Liver (tissue), 10 donors: Measurements from ENCODE around the gene TGFBR1. TPM values are rescaled to one million over a fixed set of nuclear protein-coding genes. Genes with fewer than 3 reads are reported as not detected.

Experiments used
- DNase-seq: peaks from one replicate; pipeline ENCODE4 v3.0.0-alpha.2; 2017; ENCODE audit warnings: low spot score
- H3K27ac ChIP-seq, 2 donors: one replicate each; pipeline ENCODE4 v1.7.0; 2013; ENCODE audit warnings: inconsistent platforms in 2 of 2, low read length in 2 of 2, control low read depth in 1 of 2, low read depth in 1 of 2, mild to moderate bottlenecking in 1 of 2
- H3K27me3 ChIP-seq, 4 donors: one replicate each; pipeline versions ENCODE4 v1.6.1 to v1.7.0; 2013; ENCODE audit warnings: low read length in 3 of 4, inconsistent platforms in 1 of 4, mild to moderate bottlenecking in 1 of 4, moderate library complexity in 1 of 4; ENCODE audit not compliant: control insufficient read depth in 4 of 4, insufficient read depth in 4 of 4
- H3K36me3 ChIP-seq, 4 donors: one replicate each; pipeline versions ENCODE4 v1.6.1 to v1.7.0; 2013; ENCODE audit warnings: low read length in 3 of 4, mild to moderate bottlenecking in 3 of 4, low read depth in 1 of 4, moderate library complexity in 1 of 4; ENCODE audit not compliant: control insufficient read depth in 4 of 4, insufficient read depth in 3 of 4
- H3K4me1 ChIP-seq, 4 donors: one replicate each; pipeline versions ENCODE4 v1.6.1 to v1.7.0; 2013; ENCODE audit warnings: low read length in 3 of 4, mild to moderate bottlenecking in 3 of 4, moderate library complexity in 1 of 4; ENCODE audit not compliant: control insufficient read depth in 4 of 4, insufficient read depth in 4 of 4
- H3K4me3 ChIP-seq, 3 donors: one replicate each; pipeline versions ENCODE4 v1.6.1 to v1.7.0; 2013; ENCODE audit warnings: low read length in 3 of 3, control low read depth in 1 of 3, low read depth in 1 of 3, mild to moderate bottlenecking in 1 of 3
- H3K9ac ChIP-seq, 2 donors: one replicate each; pipeline ENCODE4 v1.7.0; 2013; ENCODE audit warnings: low read length in 2 of 2, mild to moderate bottlenecking in 2 of 2, moderate library complexity in 2 of 2, control low read depth in 1 of 2, low read depth in 1 of 2
- H3K9me3 ChIP-seq, 4 donors: one replicate each; pipeline versions ENCODE4 v1.6.1 to v1.7.0; 2013; ENCODE audit warnings: low read length in 3 of 4; ENCODE audit not compliant: control insufficient read depth in 4 of 4
- EGR1 ChIP-seq, 2 donors: IDR thresholded peaks; 2 replicates each; pipeline ENCODE4 v1.6.1; 2016 to 2018; ENCODE audit warnings: antibody characterized with exemption in 2 of 2, low read depth in 2 of 2
- FOXA1 ChIP-seq: IDR thresholded peaks from 2 replicates; pipeline ENCODE4 v1.6.1; 2016; ENCODE audit warnings: antibody characterized with exemption
- FOXA2 ChIP-seq: IDR thresholded peaks from 2 replicates; pipeline ENCODE4 v1.6.1; 2016; ENCODE audit warnings: antibody characterized with exemption
- GABPA ChIP-seq, 2 donors: IDR thresholded peaks in 1 of 2; conservative IDR thresholded peaks in 1 of 2; 2 replicates each; pipeline ENCODE4 v1.6.1; 2016; ENCODE audit warnings: antibody characterized with exemption in 2 of 2, mild to moderate bottlenecking in 1 of 2, moderate library complexity in 1 of 2
- HNF4A ChIP-seq, 2 donors: conservative IDR thresholded peaks; 2 replicates each; pipeline ENCODE4 v1.6.1; 2016; ENCODE audit warnings: antibody characterized with exemption in 2 of 2, mild to moderate bottlenecking in 2 of 2
- JUND ChIP-seq, 2 donors: IDR thresholded peaks; 2 replicates each; pipeline ENCODE4 v1.6.1; 2016; ENCODE audit warnings: antibody characterized with exemption in 2 of 2
- NR2F2 ChIP-seq: IDR thresholded peaks from 2 replicates; pipeline ENCODE4 v1.6.1; 2016; ENCODE audit warnings: antibody characterized with exemption
- RXRA ChIP-seq, 2 donors: IDR thresholded peaks; 2 replicates each; pipeline ENCODE4 v1.6.1; 2017 to 2018; ENCODE audit warnings: antibody characterized with exemption in 2 of 2, mild to moderate bottlenecking in 1 of 2
- SP1 ChIP-seq: IDR thresholded peaks from 2 replicates; pipeline ENCODE4 v1.6.1; 2018; ENCODE audit warnings: antibody characterized with exemption, mild to moderate bottlenecking
- TAF1 ChIP-seq: conservative IDR thresholded peaks from 2 replicates; pipeline ENCODE4 v1.6.1; 2016; ENCODE audit warnings: antibody characterized with exemption, mild to moderate bottlenecking
- YY1 ChIP-seq: IDR thresholded peaks from 2 replicates; pipeline ENCODE4 v1.6.1; 2016; ENCODE audit warnings: antibody characterized with exemption, mild to moderate bottlenecking
- WGBS: extraction: QIAGEN DNeasy Blood & Tissue Kit; methylation state at CpG from one replicate; pipeline ENCODE4 v1.1.7; 2013; 5-methylcytosine and 5-hydroxymethylcytosine counted together
- polyA plus RNA-seq, 2 donors: library from polyadenylated mRNA; stranded (reverse) in 1 of 2; unstranded in 1 of 2; fragments of 200-250 nt in 1 of 2; fragments of >200 nt in 1 of 2; fragmentation: Nextera tagmentation in 1 of 2; extraction: Ambion mirVana in 1 of 2; gene quantifications; one replicate each; pipeline versions ENCODE4 v1.2.1 to v1.2.3, GENCODE V29; 2013 to 2015
- small RNA-seq: library from RNA; depleted of rRNA; stranded (forward); fragments of <200 nt; gene quantifications from one replicate; pipeline ENCODE3, GENCODE V24; 2014
- total RNA-seq, 2 donors: library from RNA; depleted of rRNA; stranded (reverse); fragments of >200 nt; gene quantifications; one replicate each; pipeline ENCODE4 v1.2.3, GENCODE V29; 2014
- TF ChIP-seq, protein P1 (sequence below): IDR thresholded peaks from 2 replicates; pipeline ENCODE4 v1.6.1; 2016; ENCODE audit warnings: antibody characterized with exemption
- TF ChIP-seq, protein P2 (sequence below): IDR thresholded peaks from 2 replicates; pipeline ENCODE4 v1.6.1; 2016; ENCODE audit warnings: antibody characterized with exemption
- TF ChIP-seq, protein P3 (sequence below): IDR thresholded peaks from 2 replicates; pipeline ENCODE4 v1.6.1; 2016; ENCODE audit warnings: antibody characterized with exemption, mild to moderate bottlenecking
- donor health status: healthy.
- donor health status: healthy.
- donor health status: healthy.
- donor health status: healthy.
- donor health status: healthy.

TGFBR1 gene
- total and polyA plus RNA-seq, 4 donors, result 3.1 to 18.2 (median 11.0) TPM

DNA sequence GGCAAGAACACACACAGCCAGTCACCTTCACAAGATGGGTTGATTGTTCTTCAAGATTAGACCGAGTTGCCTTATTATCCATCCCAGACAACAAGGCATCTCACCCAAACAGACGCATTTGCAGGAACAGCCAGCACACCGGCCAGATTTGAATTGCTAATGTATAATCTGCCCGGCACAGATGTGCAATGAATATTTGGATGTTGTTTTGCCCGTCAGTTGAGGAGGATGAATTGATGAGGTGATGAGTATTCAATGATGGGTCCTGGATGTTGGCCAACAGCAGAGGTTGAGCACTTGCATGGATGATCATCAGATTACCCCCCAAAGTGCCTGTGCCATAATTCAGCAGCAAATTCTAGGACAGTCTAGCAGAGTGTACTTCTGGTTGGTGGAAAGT, 96.7 kb downstream of the TGFBR1 start:
- Histone ChIP-seq H3K27ac (no peak overlapping the region), H3K9me3 (no peaks in the 10 kb centered on the region), H3K36me3 (no peaks in the 10 kb centered on the region), H3K27me3 (no peaks in the 10 kb centered on the region), H3K4me3 (no peak overlapping the region), H3K4me1 (no peaks in the 10 kb centered on the region), H3K9ac (no peak overlapping the region)
- TF ChIP-seq FOXA1 (no peak), GABPA (IDR thresholded peaks at IDR 0.05 in 1 of 2, conservative IDR thresholded peaks at IDR 0.05 in 1 of 2) (no peak), YY1 (no peak), RXRA (IDR thresholded peaks at IDR 0.05) (no peak), FOXA2 (no peak), SP1 (no peak), JUND (IDR thresholded peaks at IDR 0.05) (no peak), EGR1 (IDR thresholded peaks at IDR 0.05; ENCODE audit: low read depth in 2 of 2) (no peak), HNF4A (conservative IDR thresholded peaks at IDR 0.05) (no peak), TAF1 (no peak), NR2F2 (no peak)
- TF ChIP-seq, protein P1, sequence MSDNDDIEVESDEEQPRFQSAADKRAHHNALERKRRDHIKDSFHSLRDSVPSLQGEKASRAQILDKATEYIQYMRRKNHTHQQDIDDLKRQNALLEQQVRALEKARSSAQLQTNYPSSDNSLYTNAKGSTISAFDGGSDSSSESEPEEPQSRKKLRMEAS, result no peak
- TF ChIP-seq, protein P2, sequence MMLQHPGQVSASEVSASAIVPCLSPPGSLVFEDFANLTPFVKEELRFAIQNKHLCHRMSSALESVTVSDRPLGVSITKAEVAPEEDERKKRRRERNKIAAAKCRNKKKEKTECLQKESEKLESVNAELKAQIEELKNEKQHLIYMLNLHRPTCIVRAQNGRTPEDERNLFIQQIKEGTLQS, result no peak
- TF ChIP-seq, protein P3, sequence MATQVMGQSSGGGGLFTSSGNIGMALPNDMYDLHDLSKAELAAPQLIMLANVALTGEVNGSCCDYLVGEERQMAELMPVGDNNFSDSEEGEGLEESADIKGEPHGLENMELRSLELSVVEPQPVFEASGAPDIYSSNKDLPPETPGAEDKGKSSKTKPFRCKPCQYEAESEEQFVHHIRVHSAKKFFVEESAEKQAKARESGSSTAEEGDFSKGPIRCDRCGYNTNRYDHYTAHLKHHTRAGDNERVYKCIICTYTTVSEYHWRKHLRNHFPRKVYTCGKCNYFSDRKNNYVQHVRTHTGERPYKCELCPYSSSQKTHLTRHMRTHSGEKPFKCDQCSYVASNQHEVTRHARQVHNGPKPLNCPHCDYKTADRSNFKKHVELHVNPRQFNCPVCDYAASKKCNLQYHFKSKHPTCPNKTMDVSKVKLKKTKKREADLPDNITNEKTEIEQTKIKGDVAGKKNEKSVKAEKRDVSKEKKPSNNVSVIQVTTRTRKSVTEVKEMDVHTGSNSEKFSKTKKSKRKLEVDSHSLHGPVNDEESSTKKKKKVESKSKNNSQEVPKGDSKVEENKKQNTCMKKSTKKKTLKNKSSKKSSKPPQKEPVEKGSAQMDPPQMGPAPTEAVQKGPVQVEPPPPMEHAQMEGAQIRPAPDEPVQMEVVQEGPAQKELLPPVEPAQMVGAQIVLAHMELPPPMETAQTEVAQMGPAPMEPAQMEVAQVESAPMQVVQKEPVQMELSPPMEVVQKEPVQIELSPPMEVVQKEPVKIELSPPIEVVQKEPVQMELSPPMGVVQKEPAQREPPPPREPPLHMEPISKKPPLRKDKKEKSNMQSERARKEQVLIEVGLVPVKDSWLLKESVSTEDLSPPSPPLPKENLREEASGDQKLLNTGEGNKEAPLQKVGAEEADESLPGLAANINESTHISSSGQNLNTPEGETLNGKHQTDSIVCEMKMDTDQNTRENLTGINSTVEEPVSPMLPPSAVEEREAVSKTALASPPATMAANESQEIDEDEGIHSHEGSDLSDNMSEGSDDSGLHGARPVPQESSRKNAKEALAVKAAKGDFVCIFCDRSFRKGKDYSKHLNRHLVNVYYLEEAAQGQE, result no peak
- DNase-seq, result no peak
- 85% methylated on average over 5 of the region's 5 CpGs for WGBS

Small RNAs within 50 kb of the gene (small RNA-seq; reads per million reads assigned to genes)
- gene RN7SL794P (not detected), gene RNA5SP290 (not detected)

Other genes with a start within 250 kb of the TGFBR1 start
- gene COL15A1, start 161.2 kb upstream of the TGFBR1 start, total RNA-seq, result under 1 TPM; 0.33 to 0.42 TPM
- under 1 TPM; 0.10 to 0.16 TPM for gene COL15A1, start 161.2 kb upstream of the TGFBR1 start, polyA plus RNA-seq
- 10 to 100 TPM; 30.3 to 43.6 TPM for gene ALG2, start 116.8 kb downstream of the TGFBR1 start, total RNA-seq
- gene ALG2, start 116.8 kb downstream of the TGFBR1 start, polyA plus RNA-seq, result 10 to 100 TPM; 20.6 to 30.2 TPM
- 100 to 1,000 TPM in 1 of 2 donors, 10 to 100 TPM in 1; 84.1 to 122 TPM for gene SEC61B, start 117.2 kb downstream of the TGFBR1 start, total RNA-seq
- gene SEC61B, start 117.2 kb downstream of the TGFBR1 start, polyA plus RNA-seq, result 100 to 1,000 TPM; 334 to 431 TPM